ENCODE measurements around the gene ACTRT2.

The ACTRT2 gene

GRCh38 chr1:3003039-3003940 is 18.0 kb upstream of the ACTRT2 start:
- no peak for DNase-seq (ENCODE audit: low read depth in 3 of 3)

GRCh38 chr1:3003941-3004270 is 17.4 kb upstream of the ACTRT2 start:
- no peak for DNase-seq (ENCODE audit: low read depth in 3 of 3)

DNA sequence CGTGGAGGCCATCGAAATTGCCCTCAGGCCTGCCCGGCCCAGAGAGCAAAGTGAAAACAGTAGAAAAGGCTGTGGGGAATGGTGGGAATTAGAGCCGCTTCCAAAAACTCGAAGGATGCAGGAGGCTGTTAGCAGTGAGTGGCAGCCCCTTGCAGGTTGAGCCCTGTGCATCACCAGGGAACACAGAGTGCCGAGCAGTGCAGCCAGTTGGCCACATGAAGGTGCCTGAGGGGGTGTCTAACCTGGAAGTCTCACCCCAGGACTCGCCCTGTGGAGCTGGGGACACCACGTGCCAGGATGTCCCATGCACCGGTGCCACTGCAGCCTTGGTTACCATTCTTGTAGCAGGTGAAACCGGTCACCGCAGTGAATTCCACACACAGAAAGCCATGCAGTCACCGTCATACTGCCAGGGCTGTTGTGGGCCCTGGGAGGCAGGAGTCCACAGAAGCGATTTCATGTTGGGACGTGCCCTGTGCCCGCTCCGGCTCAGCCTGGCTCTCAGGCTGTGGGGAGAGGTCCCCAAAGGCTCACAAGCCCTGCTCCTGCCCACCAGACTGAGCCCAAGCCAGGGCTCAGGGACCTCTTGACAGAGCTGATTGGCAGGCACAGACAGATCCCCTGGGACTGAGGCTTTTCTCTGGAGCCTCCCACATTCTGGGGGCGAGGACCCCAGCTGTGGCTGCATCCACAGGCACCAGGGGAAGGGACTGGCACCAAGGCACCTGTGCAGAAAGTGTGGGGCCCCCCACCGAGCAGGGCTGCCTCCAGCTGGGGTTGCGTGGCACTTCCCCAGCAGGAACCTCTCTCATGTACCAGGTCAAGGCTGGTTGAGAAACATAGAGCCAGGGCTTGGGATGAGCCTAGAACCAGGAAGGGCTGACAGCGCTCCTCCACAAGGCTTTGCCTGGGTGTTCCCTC is 16.7 kb upstream of the ACTRT2 start:
- no peak for DNase-seq (ENCODE audit: low read depth in 3 of 3)

- DNase-seq (ENCODE audit: low read depth in 3 of 3): no peak
These were observed 15.5 kb upstream of the ACTRT2 start for GRCh38 chr1:3005771-3006170.

GRCh38 chr1:3007298-3008147 is 13.7 kb upstream of the ACTRT2 start:
- DNase-seq (ENCODE audit: low read depth in 3 of 3): no peak

DNA sequence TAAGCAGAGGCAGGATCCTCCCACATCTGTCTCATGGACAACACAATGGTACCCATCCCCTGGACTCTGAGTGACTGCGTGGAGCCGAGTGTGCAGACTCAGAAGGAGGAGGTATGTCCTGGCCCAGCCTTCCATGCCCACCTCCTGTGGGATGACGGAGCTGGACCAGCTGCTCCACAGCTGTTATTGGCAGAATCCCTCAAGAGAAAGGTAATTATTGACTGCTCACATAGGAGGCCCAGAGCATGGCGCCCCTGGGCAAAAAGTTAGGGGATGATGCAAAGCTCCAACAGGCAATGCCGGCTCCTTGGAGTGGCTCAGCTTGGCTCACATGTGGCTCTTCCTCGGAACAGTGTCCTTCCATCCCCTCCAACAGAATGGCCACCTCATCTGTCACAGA is 12.2 kb upstream of the ACTRT2 start:
- DNase-seq (ENCODE audit: low read depth in 3 of 3): no peak

GRCh38 chr1:3009556-3009955 is 11.7 kb upstream of the ACTRT2 start:
- DNase-seq (ENCODE audit: low read depth in 3 of 3): no peak

- DNase-seq (ENCODE audit: low read depth in 3 of 3): no peak
These were observed 10.1 kb upstream of the ACTRT2 start for GRCh38 chr1:3011127-3011526.

GRCh38 chr1:3011631-3012455 is 9.4 kb upstream of the ACTRT2 start:
- no peak for DNase-seq (ENCODE audit: low read depth in 3 of 3)

GRCh38 chr1:3012456-3013291 is 8.6 kb upstream of the ACTRT2 start:
- peak; percentile 14 to 53 (median 39) for DNase-seq (ENCODE audit: low read depth in 3 of 3)

- no peak for DNase-seq (ENCODE audit: low read depth in 3 of 3)
These were observed 7.8 kb upstream of the ACTRT2 start for GRCh38 chr1:3013371-3014049.

DNA sequence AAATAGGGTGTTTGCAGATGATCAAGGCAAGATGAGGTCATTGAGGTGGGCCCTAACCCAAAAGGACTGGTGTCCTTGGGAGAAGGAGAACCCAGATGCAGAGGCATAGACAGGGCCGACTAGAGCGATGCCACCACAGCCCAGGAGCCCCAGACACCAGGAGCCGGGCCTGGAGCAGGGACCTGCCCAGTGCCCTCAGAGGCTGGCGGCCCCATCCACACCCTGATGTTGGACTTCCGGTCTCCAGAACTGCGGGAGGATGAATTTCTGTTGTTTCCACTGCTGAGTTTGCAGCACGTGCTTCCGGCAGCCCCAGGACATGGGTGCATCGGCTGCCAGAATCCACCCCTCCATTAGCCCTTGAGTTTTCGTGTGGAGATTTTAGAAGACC is 7.2 kb upstream of the ACTRT2 start:
- no peak for DNase-seq (ENCODE audit: low read depth in 3 of 3)

DNA sequence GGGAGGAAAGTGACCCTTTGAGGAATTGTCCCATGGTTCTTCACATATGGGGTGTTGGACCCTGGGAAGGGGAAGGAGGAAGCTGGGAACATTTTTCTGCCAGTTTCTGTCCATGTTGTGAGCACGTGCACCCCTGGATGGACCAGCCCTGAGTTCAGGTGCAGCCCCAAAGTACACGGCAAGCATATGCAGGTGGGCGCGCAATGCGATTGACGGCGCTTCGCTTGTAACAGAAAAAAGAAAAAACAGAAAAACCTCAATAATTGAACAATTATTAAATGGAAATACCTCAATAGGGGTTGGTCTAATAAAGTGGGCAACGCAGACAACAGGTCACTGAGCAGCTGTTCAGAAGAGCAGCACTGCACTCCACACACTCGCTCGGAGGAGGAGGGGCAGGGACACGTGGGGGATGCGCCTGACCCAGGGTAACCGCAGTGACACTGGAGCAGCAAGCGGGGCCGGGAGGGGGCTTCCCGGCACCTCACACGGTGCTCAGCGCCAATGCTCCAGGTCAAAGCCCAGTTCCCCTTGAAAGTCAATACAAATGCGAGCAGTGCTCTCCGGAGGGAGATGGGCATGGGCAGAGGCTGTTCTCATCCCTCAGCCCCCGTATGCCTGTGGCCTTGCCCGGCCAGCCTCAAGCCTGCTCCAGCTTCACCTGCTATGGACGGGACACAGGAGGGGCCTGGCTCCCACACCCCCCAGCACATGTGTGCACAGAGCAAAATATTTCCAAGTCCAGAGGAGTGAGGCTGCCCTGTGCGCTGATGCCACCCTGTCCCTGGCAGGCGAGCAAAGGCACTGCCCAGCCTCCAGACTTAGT is 6.6 kb upstream of the ACTRT2 start:
- DNase-seq (ENCODE audit: low read depth in 3 of 3): no peak

DNA sequence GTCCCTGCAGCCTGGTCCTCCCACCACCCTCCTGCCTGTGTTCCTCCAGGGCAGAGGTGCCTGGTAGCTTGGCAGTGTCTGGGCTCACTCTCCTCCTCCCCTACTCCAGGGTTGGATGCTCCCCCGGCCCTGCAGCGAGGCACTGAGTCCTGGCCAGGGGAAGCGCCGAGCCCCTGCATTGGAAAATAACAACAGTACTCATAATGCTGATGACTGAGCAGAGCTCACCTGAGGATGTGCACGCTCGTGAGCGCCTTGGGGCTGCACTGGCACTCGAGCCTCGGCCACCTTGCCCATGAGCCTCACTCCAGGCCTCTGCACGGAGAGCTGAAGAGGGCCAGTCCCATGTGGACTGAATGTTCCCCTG is 6.0 kb upstream of the ACTRT2 start:
- no peak for DNase-seq (ENCODE audit: low read depth in 3 of 3)

- no peak for DNase-seq (ENCODE audit: low read depth in 3 of 3)
These were observed 5.5 kb upstream of the ACTRT2 start for GRCh38 chr1:3015744-3016143.

DNA sequence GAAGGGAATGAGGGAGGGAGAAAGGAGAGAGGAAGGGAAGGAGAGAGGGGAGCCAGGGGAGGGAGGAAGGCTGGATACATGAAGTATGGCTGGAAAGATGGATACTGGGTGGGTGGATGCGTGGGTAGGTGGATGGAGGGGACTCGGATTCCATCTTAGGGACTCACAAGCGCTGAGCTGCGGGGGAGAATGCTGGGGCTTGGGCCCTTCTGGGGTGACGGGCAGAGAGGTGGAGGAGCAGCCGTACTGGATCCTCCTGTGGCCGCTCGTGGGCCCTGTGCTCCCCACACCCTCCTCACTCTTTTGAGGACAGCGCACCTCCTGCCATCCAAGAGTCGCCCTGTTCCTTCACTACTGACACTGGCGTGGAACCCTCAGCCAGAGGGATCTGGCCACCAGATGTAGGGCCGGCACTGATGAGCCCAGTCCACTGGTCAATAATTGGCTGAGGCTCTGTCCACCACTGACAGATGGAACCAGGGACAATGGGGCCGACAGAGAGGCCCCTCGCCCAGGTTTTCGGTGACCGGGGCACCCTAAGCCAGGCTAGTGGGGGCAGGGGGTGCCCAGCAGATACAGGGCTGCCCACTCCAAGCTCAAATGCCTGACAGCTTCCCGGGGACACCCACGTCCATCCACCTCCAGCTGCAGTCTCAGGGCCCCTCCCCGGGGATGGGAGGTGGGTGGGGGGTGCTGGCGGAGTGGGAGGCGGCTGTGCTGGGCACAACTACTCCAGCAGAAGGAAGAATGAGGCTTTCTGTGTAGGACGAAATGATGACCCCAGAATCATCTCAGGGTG is 4.4 kb upstream of the ACTRT2 start:
- DNase-seq (ENCODE audit: low read depth in 3 of 3): no peak

DNA sequence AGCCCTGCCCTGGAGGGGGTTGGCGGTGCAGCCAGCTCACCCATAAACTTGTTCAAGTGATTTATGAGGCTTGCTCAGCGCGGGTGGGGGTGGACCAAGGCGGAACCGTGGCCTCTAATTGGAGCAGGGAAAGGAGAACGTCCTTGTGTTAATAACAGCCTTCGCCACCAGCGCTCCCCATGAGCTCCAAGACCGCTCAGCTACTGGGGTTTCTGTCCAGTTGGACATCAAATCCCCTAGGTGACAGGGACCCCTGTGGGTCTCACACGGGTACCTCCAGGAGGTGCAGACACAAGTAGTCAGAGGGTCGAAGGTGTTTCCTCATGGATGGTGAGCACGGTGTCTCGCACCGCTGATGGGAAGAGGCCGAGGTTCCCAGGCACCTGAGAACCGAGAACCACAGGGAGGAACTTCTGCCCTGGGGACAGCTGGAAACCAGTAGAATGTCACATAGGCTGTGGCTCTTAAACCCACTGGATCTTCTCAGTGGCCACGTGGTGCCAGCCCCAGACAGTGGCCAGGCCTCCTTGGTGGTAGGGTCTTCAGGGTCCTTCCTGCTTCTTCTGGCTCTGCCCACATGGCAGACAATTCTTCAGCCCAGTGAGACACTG is 3.7 kb upstream of the ACTRT2 start:
- DNase-seq (ENCODE audit: low read depth in 3 of 3): no peak
